Activated naive CD4-positive, alpha-beta T cell treated with anti-CD3 and anti-CD28 coated beads, Interleukin-2, amount 50 U/mL, for 72 hours (primary cell): Measurements from ENCODE around the gene ASB2. TPM values are rescaled to one million over a fixed set of nuclear protein-coding genes. Genes with fewer than 3 reads are reported as not detected.
A peak's percentile ranks its signal among the peaks of the same experiment; 100 is the strongest.

Source experiments
- ATAC-seq, 2 donors: fragments of 150-1000 bp; cut with Tn5 transposase; 2 replicates each; pipeline ENCODE4 v1.10.0; 2021; ENCODE audit warnings: mild to moderate bottlenecking in 2 of 2, moderate library complexity in 2 of 2
- DNase-seq, 2 donors: peaks; one replicate each; pipeline ENCODE4 v3.0.0; 2021 to 2022; ENCODE audit warnings: low spot score in 2 of 2
- H3K27ac Mint-ChIP-seq, 2 donors: one replicate each; pipeline ENCODE4 v1.8.0; 2022; ENCODE audit warnings: mild to moderate bottlenecking in 2 of 2, mixed read lengths in 2 of 2
- H3K36me3 Mint-ChIP-seq, 2 donors: one replicate each; pipeline ENCODE4 v1.8.0; 2022; ENCODE audit warnings: mixed read lengths in 2 of 2
- H3K9me3 Mint-ChIP-seq, 2 donors: one replicate each; pipeline ENCODE4 v1.8.0; 2022; ENCODE audit warnings: mixed read lengths in 2 of 2
- total RNA-seq, 2 donors: library from RNA; stranded (reverse); gene quantifications; one replicate each; pipeline ENCODE4 v1.2.3, GENCODE V29; 2022

The ASB2 gene
- total RNA-seq, 2 donors from 2014 or later = 12.9 to 50.0 TPM

GRCh38 chr14:93950948-93951634 lies 25.3 kb downstream of the ASB2 start:
- no peaks in the 10 kb centered on the region for H3K9me3 Mint-ChIP-seq
- DNase-seq (no peak), ATAC-seq (peak; percentile 49 to 75)
- H3K27ac Mint-ChIP-seq = peak overlapping the region in 1 of 2 donors; percentile 73
- H3K36me3 Mint-ChIP-seq = peaks cover 10 to 54% of the 10 kb centered on the region in 2 donors

GRCh38 chr14:93949511-93950075 lies 26.8 kb downstream of the ASB2 start:
- peaks cover 4 to 47% of the 10 kb centered on the region in 2 donors for H3K36me3 Mint-ChIP-seq
- DNase-seq (no peak), ATAC-seq (no peak)
- H3K27ac Mint-ChIP-seq = no peak overlapping the region
- H3K9me3 Mint-ChIP-seq = no peaks in the 10 kb centered on the region

- ATAC-seq (no peak), DNase-seq (no peak)
- Mint-ChIP-seq H3K36me3 (peaks cover 0 to 44% of the 10 kb centered on the region in 2 donors), H3K9me3 (no peaks in the 10 kb centered on the region), H3K27ac (no peak overlapping the region)
Observed at GRCh38 chr14:93947282-93947681, 29.1 kb downstream of the ASB2 start.

GRCh38 chr14:93946541-93947090 lies 29.8 kb downstream of the ASB2 start:
- no peak overlapping the region for H3K27ac Mint-ChIP-seq

GRCh38 chr14:93946104-93946503 lies 30.3 kb downstream of the ASB2 start:
- Mint-ChIP-seq H3K27ac (no peak overlapping the region), H3K36me3 (peaks cover 0 to 47% of the 10 kb centered on the region in 2 donors), H3K9me3 (no peaks in the 10 kb centered on the region)
- ATAC-seq (peak in 1 of 2 donors; percentile 53), DNase-seq (no peak)

More at GRCh38 chr14:93946541-93947090, 29.8 kb downstream of the ASB2 start:
- no peak for ATAC-seq
- DNase-seq = no peak
- no peaks in the 10 kb centered on the region for H3K9me3 Mint-ChIP-seq
- H3K36me3 Mint-ChIP-seq = peaks cover 0 to 46% of the 10 kb centered on the region in 2 donors

- H3K27ac Mint-ChIP-seq = peak overlapping the region in 1 of 2 donors; percentile 12
- peaks cover 0 to 45% of the 10 kb centered on the region in 2 donors for H3K36me3 Mint-ChIP-seq
- ATAC-seq (no peak), DNase-seq (no peak)
- no peaks in the 10 kb centered on the region for H3K9me3 Mint-ChIP-seq
Observed at GRCh38 chr14:93945070-93945399, 31.3 kb downstream of the ASB2 start.

GRCh38 chr14:93944348-93945069 lies 31.9 kb downstream of the ASB2 start:
- H3K36me3 Mint-ChIP-seq = peaks cover 0 to 40% of the 10 kb centered on the region in 2 donors

GRCh38 chr14:93943930-93944329 lies 32.4 kb downstream of the ASB2 start:
- peaks cover 0 to 39% of the 10 kb centered on the region in 2 donors for H3K36me3 Mint-ChIP-seq
- DNase-seq (no peak), ATAC-seq (no peak)
- no peaks in the 10 kb centered on the region for H3K9me3 Mint-ChIP-seq
- no peak overlapping the region for H3K27ac Mint-ChIP-seq

More at GRCh38 chr14:93944348-93945069, 31.9 kb downstream of the ASB2 start:
- ATAC-seq (no peak), DNase-seq (no peak)
- Mint-ChIP-seq H3K9me3 (no peaks in the 10 kb centered on the region), H3K27ac (no peak overlapping the region)

GRCh38 chr14:93943052-93943451 lies 33.3 kb downstream of the ASB2 start:
- ATAC-seq (no peak), DNase-seq (no peak)
- Mint-ChIP-seq H3K9me3 (no peaks in the 10 kb centered on the region), H3K36me3 (peaks cover 0 to 39% of the 10 kb centered on the region in 2 donors), H3K27ac (no peak overlapping the region)

- DNase-seq (no peak), ATAC-seq (no peak)
- Mint-ChIP-seq H3K36me3 (peaks cover 0 to 40% of the 10 kb centered on the region in 2 donors), H3K9me3 (no peaks in the 10 kb centered on the region), H3K27ac (peak overlapping the region in 1 of 2 donors; percentile 36)
Observed at GRCh38 chr14:93941293-93941910, 35.0 kb downstream of the ASB2 start.

GRCh38 chr14:93940437-93940836 lies 35.9 kb downstream of the ASB2 start:
- DNase-seq (no peak), ATAC-seq (no peak)
- Mint-ChIP-seq H3K27ac (peak overlapping the region in 1 of 2 donors; percentile 5), H3K36me3 (peaks cover 0 to 40% of the 10 kb centered on the region in 2 donors), H3K9me3 (no peaks in the 10 kb centered on the region)

- ATAC-seq (peak; percentile 96 to 97), DNase-seq (peak; percentile 88 to 98)
- no peaks in the 10 kb centered on the region for H3K9me3 Mint-ChIP-seq
- H3K27ac Mint-ChIP-seq = peak overlapping the region in 1 of 2 donors; percentile 5
- H3K36me3 Mint-ChIP-seq = peaks cover 0 to 40% of the 10 kb centered on the region in 2 donors
Observed at GRCh38 chr14:93939304-93940229, 36.8 kb downstream of the ASB2 start.

GRCh38 chr14:93938751-93939303 lies 37.5 kb downstream of the ASB2 start:
- no peaks in the 10 kb centered on the region for H3K9me3 Mint-ChIP-seq
- no peak overlapping the region for H3K27ac Mint-ChIP-seq
- peaks cover 0 to 34% of the 10 kb centered on the region in 2 donors for H3K36me3 Mint-ChIP-seq
- no peak for DNase-seq
- no peak for ATAC-seq

GRCh38 chr14:93937519-93937918 lies 38.9 kb downstream of the ASB2 start:
- Mint-ChIP-seq H3K27ac (no peak overlapping the region), H3K9me3 (no peaks in the 10 kb centered on the region), H3K36me3 (peaks cover 0 to 27% of the 10 kb centered on the region in 2 donors)
- DNase-seq (no peak), ATAC-seq (no peak)

GRCh38 chr14:93936926-93937325 lies 39.4 kb downstream of the ASB2 start:
- Mint-ChIP-seq H3K36me3 (peaks cover 0 to 23% of the 10 kb centered on the region in 2 donors), H3K27ac (no peak overlapping the region), H3K9me3 (no peaks in the 10 kb centered on the region)
- ATAC-seq (no peak), DNase-seq (no peak)
